ENCODE data around the gene FITM2.

- TF ChIP-seq CTCF (IDR thresholded peaks at IDR 0.05) (no peak), EP300 (IDR thresholded peaks at IDR 0.05) (no peak)
These were observed 31.8 kb downstream of the FITM2 start for GRCh38 chr20:44279228-44279627.
